K562 treated with DMSO at 1 percent for 48 hours (cell line): Measurements from ENCODE around the gene TBC1D14. TPM values are rescaled to one million over a fixed set of nuclear protein-coding genes. Genes with fewer than 3 reads are reported as not detected.

ENCODE experiments used
- total RNA-seq: library from RNA; unstranded; fragments of 300-600 nt; gene quantifications from 2 replicates; pipeline ENCODE4 v1.2.3, GENCODE V29; 2022; ENCODE audit warnings: low replicate concordance; ENCODE audit errors: extremely low read depth

Gene TBC1D14
- not detected in 2 replicates for total RNA-seq

GRCh38 chr4:6909113-6909969 is at the start of gene TBC1D14:
Gene TBC1D14, plus strand, starts transcription at chr4:6909826. Its CDS starts 13,564 bp downstream, at chr4:6923390.

GRCh38 chr4:7043284-7044136 is 133.9 kb downstream of the TBC1D14 start, which contains the start of gene TADA2B:
Gene TADA2B, plus strand, starts transcription at chr4:7043372. Its CDS starts 208 bp downstream, at chr4:7043580.

GRCh38 chr4:7067452-7068278 is 158.0 kb downstream of the TBC1D14 start, which contains the start of gene GRPEL1:
Gene GRPEL1, minus strand, starts transcription at chr4:7068064. Its CDS starts 32 bp downstream, at chr4:7068032.

Other genes starting within 250 kb of the TBC1D14 start
- gene S100P, start 215.9 kb upstream of the TBC1D14 start, total RNA-seq = not detected in 2 replicates
- gene MRFAP1L1, start 200.0 kb upstream of the TBC1D14 start, total RNA-seq = not detected in 2 replicates
- not detected in 2 replicates for gene BLOC1S4, start 193.7 kb upstream of the TBC1D14 start, total RNA-seq
- not detected in 2 replicates for gene KIAA0232, start 127.1 kb upstream of the TBC1D14 start, total RNA-seq
- gene TADA2B, start 133.5 kb downstream of the TBC1D14 start, total RNA-seq = not detected in 2 replicates
- gene GRPEL1, start 158.2 kb downstream of the TBC1D14 start, total RNA-seq = not detected in 2 replicates